Breast epithelium (tissue), 4 donors: Measurements from ENCODE around the gene APOF. TPM values are rescaled to one million over a fixed set of nuclear protein-coding genes. Genes with fewer than 3 reads are reported as not detected.
A peak's percentile ranks its signal among the peaks of the same experiment; 100 is the strongest.
"Not testable (repeated sequence)": the region's sequence is repeated elsewhere in the genome, so short reads cannot be mapped to it uniquely, and the experiment has no call there.

ENCODE experiments used
- DNase-seq, 2 donors: peaks; one replicate each; pipeline ENCODE4 v3.0.0-alpha.2; 2019; ENCODE audit warnings: low spot score in 2 of 2
- H3K27ac ChIP-seq, 2 donors: fragments of 200-600 bp; sonication (generic) in 1 of 2; one replicate each; pipeline ENCODE4 v1.5.1; 2016 to 2019; ENCODE audit warnings: mild to moderate bottlenecking in 1 of 2
- H3K27me3 ChIP-seq, 2 donors: fragments of 200-600 bp; sonication (generic) in 1 of 2; one replicate each; pipeline versions ENCODE4 v1.5.1 to v1.6.0; 2017 to 2019; ENCODE audit warnings: control low read depth in 1 of 2, mild to moderate bottlenecking in 1 of 2
- H3K36me3 ChIP-seq: fragments of 200-600 bp; one replicate; pipeline ENCODE4 v1.5.1; 2019
- H3K4me1 ChIP-seq, 2 donors: fragments of 200-600 bp; sonication (generic); one replicate each; pipeline ENCODE4 v1.5.1; 2016 to 2019; ENCODE audit warnings: control low read depth in 1 of 2
- H3K4me3 ChIP-seq, 3 donors: fragments of 200-600 bp; sonication (generic); 1 replicate in 2 of 3; 2 replicates in 1 of 3; pipeline ENCODE4 v1.5.1; 2016 to 2019; ENCODE audit warnings: mild to moderate bottlenecking in 3 of 3, moderate library complexity in 2 of 3
- H3K9me3 ChIP-seq, 2 donors: fragments of 200-600 bp; sonication (generic) in 1 of 2; one replicate each; pipeline ENCODE4 v1.5.1; 2016 to 2019; ENCODE audit warnings: control low read depth in 1 of 2
- CTCF ChIP-seq, 3 donors: fragments of 450-650 bp; IDR thresholded peaks; one replicate each; pipeline ENCODE4 v1.5.1; 2016 to 2017; ENCODE audit warnings: antibody characterized with exemption in 3 of 3, mild to moderate bottlenecking in 3 of 3, moderate library complexity in 3 of 3
- POLR2A ChIP-seq: fragments of 450-650 bp; IDR thresholded peaks from one replicate; pipeline ENCODE4 v1.6.1; 2016; ENCODE audit warnings: antibody characterized with exemption, mild to moderate bottlenecking, moderate library complexity
- POLR2AphosphoS5 ChIP-seq, 3 donors: sonication (generic); formaldehyde crosslinking; IDR thresholded peaks; one replicate each; pipeline ENCODE4 v1.6.1; 2017; ENCODE audit warnings: antibody characterized with exemption in 3 of 3
- intact Hi-C: fragments of 100-400 bp; cut with DNase I; formaldehyde crosslinking; loops from one replicate; pipeline ENCODE4 v1.15.1; 2023; ENCODE audit warnings: low total_unique reads
- total RNA-seq, 3 donors: library from RNA; depleted of rRNA; stranded (reverse); fragments of >200 nt; gene quantifications; one replicate each; pipeline ENCODE4 v1.1.0, GENCODE V29; 2016

Gene APOF
- total RNA-seq, 3 donors from 2014 or later, result not detected

- intact Hi-C loops, result no loop called here
- Histone ChIP-seq H3K27me3 (no peaks in the 10 kb centered on the region), H3K4me3 (no peak overlapping the region), H3K27ac (no peak overlapping the region), H3K9me3 (no peaks in the 10 kb centered on the region), H3K4me1 (no peaks in the 10 kb centered on the region), H3K36me3 (no peaks in the 10 kb centered on the region)
- TF ChIP-seq CTCF (IDR thresholded peaks at IDR 0.05) (no peak), POLR2AphosphoS5 (IDR thresholded peaks at IDR 0.05) (no peak), POLR2A (no peak)
- no peak for DNase-seq
These were observed 24.9 kb downstream of the APOF start for GRCh38 chr12:56337753-56338251.

GRCh38 chr12:56336361-56337167, 26.1 kb downstream of the APOF start:
- TF ChIP-seq POLR2AphosphoS5 (IDR thresholded peaks at IDR 0.05), result no peak
- no peak for TF ChIP-seq CTCF (IDR thresholded peaks at IDR 0.05)
- TF ChIP-seq POLR2A, result no peak
- Histone ChIP-seq H3K27me3 (no peaks in the 10 kb centered on the region), H3K4me3 (no peak overlapping the region), H3K9me3 (no peaks in the 10 kb centered on the region), H3K4me1 (no peaks in the 10 kb centered on the region), H3K36me3 (no peaks in the 10 kb centered on the region), H3K27ac (no peak overlapping the region)
- intact Hi-C loops, result no loop called here
- DNase-seq, result no peak

GRCh38 chr12:56335527-56335926, 27.1 kb downstream of the APOF start:
- intact Hi-C loops, H3K4me1 ChIP-seq, H3K9me3 ChIP-seq, H3K27me3 ChIP-seq, H3K27ac ChIP-seq, H3K36me3 ChIP-seq, DNase-seq, H3K4me3 ChIP-seq: not testable (repeated sequence)

- H3K9me3 ChIP-seq, result no peaks in the 10 kb centered on the region
- intact Hi-C loops, result no loop called here
- TF ChIP-seq POLR2AphosphoS5 (IDR thresholded peaks at IDR 0.05) (no peak), POLR2A (no peak), CTCF (IDR thresholded peaks at IDR 0.05) (no peak)
- H3K27ac ChIP-seq, result peak overlapping the region; percentile 91 to 97
- H3K4me3 ChIP-seq, result peak overlapping the region; percentile 50 to 65 (median 60)
- H3K36me3 ChIP-seq, result no peaks in the 10 kb centered on the region
- no peaks in the 10 kb centered on the region for H3K27me3 ChIP-seq
- H3K4me1 ChIP-seq, result no peaks in the 10 kb centered on the region
- DNase-seq, result no peak
These were observed 28.2 kb downstream of the APOF start for GRCh38 chr12:56334490-56334793.

- no peaks in the 10 kb centered on the region for H3K36me3 ChIP-seq
- intact Hi-C loops, result no loop called here
- peak within 1 kb of the TSS; percentile 91 to 97 for H3K27ac ChIP-seq
- H3K4me3 ChIP-seq, result peak within 1 kb of the TSS; percentile 50 to 65 (median 60)
- no peaks in the 10 kb centered on the region for H3K27me3 ChIP-seq
- DNase-seq, result peak; percentile 95 to 98
- no peaks in the 10 kb centered on the region for H3K4me1 ChIP-seq
- H3K9me3 ChIP-seq, result no peaks in the 10 kb centered on the region
- TF ChIP-seq POLR2A (peak; percentile 79), POLR2AphosphoS5 (IDR thresholded peaks at IDR 0.05) (peak; percentile 85 to 94 (median 88)), CTCF (IDR thresholded peaks at IDR 0.05) (peak; percentile 28 to 71 (median 65))
These were observed 28.8 kb downstream of the APOF start, which contains the start of gene PAN2 for GRCh38 chr12:56333679-56334489. Gene PAN2 (minus strand): TSS chr12:56334000. CDS start chr12:56333094, 906 bp downstream.
